PC-3 (cell line): ENCODE data around the gene CCSER1.

Experiments used
- EZH2 ChIP-seq: fragments of 300-600 bp; sonication (generic); IDR thresholded peaks from one replicate; pipeline ENCODE4 v1.6.1; 2017; ENCODE audit warnings: antibody characterized with exemption, mild to moderate bottlenecking, low read length; ENCODE audit not compliant: unreplicated experiment
- TF ChIP-seq, protein P1 (sequence below): fragments of 300-600 bp; sonication (generic); conservative IDR thresholded peaks from 2 replicates; pipeline ENCODE4 v1.5.1; 2017; ENCODE audit warnings: antibody characterized with exemption, low read depth, mild to moderate bottlenecking, low read length

DNA sequence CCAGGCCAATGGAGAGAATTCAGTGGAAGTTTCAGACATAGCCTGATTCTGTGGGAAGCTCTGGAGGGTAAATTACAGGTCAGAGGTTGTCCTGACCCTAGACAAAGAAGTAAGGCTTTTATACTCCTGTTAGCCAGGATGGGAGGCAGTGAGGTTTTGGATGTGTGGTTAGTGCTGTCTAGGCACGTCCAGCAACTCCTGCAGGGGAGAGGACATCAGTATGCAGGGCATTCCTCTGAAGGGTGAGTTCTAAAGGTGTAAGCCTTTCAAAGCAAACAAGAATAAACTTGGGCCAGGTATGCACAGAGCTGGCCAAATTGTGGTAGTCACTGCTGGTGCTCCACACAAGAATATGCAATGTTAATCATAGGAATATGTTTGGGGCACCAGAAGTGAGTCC, 562.5 kb downstream of the CCSER1 start:
- TF ChIP-seq, protein P1, sequence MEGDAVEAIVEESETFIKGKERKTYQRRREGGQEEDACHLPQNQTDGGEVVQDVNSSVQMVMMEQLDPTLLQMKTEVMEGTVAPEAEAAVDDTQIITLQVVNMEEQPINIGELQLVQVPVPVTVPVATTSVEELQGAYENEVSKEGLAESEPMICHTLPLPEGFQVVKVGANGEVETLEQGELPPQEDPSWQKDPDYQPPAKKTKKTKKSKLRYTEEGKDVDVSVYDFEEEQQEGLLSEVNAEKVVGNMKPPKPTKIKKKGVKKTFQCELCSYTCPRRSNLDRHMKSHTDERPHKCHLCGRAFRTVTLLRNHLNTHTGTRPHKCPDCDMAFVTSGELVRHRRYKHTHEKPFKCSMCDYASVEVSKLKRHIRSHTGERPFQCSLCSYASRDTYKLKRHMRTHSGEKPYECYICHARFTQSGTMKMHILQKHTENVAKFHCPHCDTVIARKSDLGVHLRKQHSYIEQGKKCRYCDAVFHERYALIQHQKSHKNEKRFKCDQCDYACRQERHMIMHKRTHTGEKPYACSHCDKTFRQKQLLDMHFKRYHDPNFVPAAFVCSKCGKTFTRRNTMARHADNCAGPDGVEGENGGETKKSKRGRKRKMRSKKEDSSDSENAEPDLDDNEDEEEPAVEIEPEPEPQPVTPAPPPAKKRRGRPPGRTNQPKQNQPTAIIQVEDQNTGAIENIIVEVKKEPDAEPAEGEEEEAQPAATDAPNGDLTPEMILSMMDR, result no peak
- no peak for TF ChIP-seq EZH2
